Measurements from ENCODE around the gene GALNT7.
A peak's percentile ranks its signal among the peaks of the same experiment; 100 is the strongest.
"Not testable (repeated sequence)": the region's sequence is repeated elsewhere in the genome, so short reads cannot be mapped to it uniquely, and the experiment has no call there.

The GALNT7 gene, protein sequence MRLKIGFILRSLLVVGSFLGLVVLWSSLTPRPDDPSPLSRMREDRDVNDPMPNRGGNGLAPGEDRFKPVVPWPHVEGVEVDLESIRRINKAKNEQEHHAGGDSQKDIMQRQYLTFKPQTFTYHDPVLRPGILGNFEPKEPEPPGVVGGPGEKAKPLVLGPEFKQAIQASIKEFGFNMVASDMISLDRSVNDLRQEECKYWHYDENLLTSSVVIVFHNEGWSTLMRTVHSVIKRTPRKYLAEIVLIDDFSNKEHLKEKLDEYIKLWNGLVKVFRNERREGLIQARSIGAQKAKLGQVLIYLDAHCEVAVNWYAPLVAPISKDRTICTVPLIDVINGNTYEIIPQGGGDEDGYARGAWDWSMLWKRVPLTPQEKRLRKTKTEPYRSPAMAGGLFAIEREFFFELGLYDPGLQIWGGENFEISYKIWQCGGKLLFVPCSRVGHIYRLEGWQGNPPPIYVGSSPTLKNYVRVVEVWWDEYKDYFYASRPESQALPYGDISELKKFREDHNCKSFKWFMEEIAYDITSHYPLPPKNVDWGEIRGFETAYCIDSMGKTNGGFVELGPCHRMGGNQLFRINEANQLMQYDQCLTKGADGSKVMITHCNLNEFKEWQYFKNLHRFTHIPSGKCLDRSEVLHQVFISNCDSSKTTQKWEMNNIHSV

DNA sequence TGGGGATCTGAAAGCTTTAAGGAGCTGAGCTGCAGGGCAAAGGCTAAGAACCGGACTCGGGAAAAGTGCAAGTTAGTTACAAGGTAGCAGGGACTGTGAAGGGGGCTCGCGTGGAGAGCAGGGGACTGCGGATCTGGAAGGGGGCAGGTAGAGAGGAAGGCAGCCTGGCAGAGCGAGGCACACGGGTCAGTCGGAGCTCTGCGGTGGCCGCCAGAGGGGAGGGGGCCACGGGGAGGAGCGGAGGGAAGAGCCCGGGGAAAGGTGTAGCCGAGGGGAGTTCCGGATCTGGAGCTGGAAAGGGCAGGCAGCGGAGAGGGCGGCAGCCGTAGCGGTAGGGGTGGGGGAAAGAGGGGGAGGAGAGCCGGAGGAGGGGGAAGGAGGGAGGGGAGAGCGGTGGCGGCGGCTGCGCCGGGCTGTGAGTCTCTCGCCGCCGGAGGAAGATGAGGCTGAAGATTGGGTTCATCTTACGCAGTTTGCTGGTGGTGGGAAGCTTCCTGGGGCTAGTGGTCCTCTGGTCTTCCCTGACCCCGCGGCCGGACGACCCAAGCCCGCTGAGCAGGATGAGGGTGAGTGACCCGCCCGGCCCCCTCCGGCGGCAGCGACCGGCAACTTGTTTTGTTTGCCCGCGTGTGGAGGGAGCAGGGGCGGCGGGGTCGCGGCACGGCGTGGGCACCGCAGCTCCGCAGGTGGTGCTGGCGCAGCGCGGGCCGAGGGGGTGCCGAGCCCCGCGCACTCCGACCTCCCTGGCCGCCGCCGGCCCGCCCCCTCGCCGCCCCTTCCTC is at the start of gene GALNT7:
TSS of gene GALNT7 (plus strand) at position 416 of the 782 bp plus-strand sequence. CDS start at position 441, 25 bp downstream.
- DNase-seq (ENCODE audit: low spot score) = peak; percentile 73

DNA sequence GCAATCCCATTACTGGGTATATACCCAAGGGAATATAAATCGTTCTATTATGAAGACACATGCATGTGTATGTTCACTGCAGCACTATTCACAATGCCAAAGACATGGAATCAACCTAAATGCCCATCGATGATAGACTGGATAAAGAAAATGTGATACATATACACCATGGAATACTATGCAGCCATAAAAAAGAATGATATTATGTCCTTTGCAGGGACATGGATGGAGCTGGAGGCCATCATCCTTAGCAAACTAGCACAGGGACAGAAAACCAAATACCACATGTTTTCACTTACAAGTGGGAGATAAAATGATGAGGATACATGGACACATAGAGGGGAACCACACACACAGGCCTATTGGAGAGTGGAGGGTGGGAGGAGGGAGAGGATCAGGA is 49.8 kb upstream of the GALNT7 start:
- not testable (repeated sequence) for DNase-seq (ENCODE audit: low spot score)

DNA sequence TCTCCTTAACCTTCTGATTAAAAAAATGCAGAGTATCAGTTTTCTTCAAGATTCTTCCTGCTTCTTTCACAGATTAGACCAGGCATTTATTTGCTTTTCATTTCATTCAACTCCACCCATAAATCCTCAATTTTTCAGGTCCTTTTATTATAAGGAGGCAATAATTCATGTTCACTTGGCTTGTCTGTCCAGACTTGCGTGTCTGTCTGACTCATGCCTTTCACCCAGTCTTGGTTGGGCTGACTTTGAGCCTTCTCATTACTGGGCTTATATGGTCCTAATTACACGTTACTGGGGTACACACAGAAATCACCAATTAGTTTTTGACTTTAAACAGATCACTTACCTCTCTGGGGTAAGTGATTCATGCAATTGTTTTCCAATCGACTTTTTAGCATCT is 48.8 kb upstream of the GALNT7 start:
- no peak for DNase-seq (ENCODE audit: low spot score)

DNA sequence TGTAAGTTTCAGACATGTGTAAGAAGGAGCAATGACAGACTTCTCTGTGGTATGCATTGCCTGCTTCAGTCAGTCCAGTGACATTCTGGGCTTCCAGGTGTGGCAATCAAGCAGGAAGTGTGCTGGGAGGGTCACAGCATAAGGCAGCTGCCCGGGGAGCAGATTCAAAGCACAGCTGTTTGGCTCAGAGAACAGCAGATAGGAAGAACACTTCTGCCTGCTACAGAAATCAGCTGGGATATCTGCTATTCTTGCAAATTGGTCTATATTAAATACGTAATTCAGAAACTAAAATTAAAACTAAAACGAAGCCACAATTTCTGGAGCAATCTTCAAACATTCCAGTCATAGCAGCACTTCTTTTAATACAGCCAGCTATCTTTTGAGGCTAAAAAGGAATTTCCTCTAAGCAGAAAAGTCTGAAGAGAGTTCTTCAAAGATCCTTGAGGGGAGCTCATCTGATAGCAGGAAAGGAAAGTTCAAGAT is 47.5 kb upstream of the GALNT7 start:
- DNase-seq (ENCODE audit: low spot score) = peak; percentile 13

DNA sequence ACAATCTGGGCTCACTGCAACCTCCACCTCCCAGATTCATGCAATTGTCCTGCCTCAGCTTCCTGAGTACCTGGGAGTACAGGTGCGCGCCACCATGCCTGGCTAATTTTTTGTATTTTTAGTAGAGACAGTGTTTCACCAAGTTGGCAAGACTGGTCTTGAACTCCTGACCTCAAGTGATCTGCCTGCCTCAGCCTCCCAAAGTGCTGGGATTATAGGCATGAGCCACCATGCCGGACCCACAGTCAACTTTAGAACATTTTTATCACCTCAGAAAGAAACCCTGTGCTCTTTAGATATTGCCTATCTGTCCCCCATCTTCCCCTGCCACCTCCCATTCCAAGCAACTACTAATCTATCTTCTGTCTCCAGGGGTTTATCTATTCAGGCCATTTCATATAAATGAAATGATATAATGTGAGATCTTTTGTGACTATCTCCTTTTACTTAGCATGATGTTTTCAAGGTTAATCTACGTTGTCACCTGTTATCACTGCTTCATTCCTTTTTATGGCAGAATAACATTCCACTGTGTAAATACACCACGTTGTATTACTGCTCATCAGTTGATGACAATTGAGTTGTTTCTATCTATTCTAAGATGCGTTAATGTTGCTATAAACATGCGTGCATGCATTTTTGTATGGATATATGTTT is 44.3 kb upstream of the GALNT7 start:
- no peak for DNase-seq (ENCODE audit: low spot score)

DNA sequence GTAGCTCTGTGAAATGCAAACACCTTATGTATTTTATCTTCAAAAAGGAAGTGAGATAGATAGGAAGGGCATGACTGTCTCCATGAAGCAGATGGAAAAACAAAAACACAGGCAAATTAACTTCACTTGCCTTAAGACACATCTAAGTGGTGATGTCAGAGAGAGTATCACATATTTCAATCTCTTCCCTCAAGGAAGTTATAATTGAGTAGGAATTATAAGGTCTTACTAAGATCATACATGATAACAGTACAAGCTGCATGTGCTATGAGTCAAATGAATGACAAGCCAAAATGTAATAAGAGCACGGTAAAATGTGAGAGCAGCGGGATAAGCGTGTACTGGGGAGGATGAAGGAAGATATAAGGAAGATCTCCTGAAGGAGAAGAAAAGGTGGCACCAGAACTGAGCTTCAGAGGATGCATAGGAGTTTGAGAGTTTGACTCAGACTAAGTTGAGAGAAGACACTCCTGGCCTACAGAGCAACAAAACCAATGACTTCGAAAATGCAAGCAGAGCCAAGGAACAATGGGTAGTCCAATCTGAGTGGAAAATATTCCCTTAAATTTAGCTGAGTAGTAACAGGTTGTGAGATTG is 43.3 kb upstream of the GALNT7 start:
- no peak for DNase-seq (ENCODE audit: low spot score)

DNA sequence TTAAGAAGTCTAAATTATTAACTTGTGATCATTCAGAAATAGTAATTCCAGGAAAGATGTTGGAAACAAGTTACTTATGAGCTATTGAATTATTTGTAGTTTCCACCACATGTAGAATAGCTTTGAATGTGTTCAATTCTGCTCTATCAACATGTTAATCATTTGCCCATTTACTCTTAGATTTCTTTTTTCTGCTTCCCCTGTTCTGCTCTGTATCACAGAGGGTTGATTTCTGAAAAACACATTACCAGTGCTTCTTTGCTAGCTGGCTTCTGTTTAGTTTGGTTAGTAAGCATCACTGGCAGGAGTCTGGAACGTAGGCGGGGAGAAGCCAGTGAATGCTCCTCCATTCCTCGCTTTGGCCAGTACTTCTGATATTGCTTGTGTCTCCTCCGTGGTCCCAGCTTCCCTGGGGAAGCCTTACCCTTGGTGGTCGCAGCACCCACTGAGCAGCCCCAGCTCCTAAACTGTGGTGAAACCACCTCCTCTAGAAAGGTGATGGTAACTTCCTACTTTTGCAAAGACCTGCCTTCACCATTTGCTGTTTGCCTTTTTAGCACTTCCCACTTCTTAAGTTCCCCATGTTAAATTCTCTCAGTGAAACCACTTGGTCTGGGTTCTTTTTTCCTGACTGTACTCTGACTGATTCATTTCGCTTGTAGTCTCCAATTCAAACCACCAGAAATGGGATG is 40.3 kb upstream of the GALNT7 start:
- no peak for DNase-seq (ENCODE audit: low spot score)

DNA sequence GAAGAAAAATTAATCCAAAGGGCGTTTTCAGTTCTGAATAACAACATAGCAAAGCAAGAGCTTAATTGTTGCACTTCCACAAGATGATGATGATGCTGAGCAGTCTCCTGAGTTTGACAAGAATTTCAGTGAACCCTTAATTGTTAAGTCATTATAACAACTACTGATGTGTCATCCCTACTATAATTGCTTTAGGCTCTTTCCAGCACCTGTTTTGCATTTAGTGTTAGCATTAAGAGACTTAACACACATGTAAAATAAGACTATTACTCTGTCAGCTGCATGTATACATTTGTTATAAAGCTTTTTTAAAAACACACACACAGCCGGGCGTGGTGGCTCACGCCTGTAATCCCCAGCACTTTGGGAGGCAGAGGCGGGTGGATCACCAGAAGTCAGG is 37.9 kb upstream of the GALNT7 start:
- DNase-seq (ENCODE audit: low spot score) = no peak

DNA sequence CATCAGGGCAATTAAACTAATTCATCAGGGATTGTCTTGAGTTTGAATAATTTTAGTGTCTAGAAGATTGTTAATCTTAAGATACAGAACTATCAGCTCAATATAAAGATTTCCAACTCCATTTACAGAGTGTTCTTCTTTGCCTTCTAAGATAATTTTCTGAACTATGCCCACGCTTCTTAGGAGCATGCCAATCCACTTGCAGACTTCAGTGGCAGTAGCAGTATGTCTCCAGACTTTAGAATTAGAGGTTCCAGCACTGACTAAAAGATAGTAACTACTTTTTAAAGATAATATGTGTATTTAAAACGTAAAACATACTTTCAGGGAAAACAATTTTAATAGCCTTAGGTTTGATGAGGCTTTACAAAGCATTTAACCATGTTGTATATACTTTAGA is 34.2 kb upstream of the GALNT7 start:
- no peak for DNase-seq (ENCODE audit: low spot score)

DNA sequence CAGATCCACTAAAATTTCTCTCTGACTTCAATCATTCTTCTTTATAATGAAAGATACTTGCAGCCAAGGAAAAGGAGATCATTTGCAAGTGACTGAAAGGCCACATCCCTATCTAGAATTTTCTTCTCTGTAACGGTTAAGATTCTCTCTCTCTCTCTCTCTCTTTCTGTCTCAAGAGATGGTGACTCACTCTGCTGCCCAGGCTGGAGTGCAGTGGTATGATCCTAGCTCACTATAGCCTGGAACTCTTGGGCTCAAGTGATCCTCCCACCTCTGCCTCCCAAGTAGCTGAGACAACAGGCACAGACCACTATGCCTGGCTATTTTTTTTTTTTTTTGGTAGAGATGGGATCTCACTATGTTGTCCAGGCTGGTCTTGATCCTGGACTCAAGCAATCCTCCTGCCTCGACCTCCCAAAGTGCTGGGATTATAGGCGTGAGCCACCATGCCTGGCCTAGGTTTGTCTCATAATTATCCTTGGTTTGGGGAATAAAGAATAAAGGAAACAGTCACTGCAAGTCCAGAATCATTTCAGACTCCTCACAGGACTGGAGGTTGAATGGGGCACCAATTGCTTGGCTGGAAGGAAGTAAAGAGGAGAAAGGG is 33.3 kb upstream of the GALNT7 start:
- no peak for DNase-seq (ENCODE audit: low spot score)

DNA sequence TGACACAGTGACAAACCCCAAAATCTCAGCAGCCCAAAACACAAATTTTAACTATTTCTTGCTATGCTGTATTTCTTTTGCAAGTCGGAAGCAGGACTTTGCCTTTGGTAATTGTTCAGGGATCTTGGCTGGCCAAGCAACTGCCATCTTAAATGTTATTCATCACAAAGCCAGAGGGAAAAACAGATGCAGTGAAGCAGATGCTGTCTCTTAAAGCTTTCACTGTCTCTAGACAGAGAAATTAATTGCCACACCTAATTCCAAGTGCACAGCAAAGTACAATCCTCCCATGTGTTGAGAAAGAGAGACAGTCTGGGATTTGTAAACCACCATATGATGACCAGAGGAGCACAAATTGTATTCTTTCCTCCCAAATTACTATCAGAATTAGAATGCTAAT is 30.0 kb upstream of the GALNT7 start:
- DNase-seq (ENCODE audit: low spot score) = no peak

DNA sequence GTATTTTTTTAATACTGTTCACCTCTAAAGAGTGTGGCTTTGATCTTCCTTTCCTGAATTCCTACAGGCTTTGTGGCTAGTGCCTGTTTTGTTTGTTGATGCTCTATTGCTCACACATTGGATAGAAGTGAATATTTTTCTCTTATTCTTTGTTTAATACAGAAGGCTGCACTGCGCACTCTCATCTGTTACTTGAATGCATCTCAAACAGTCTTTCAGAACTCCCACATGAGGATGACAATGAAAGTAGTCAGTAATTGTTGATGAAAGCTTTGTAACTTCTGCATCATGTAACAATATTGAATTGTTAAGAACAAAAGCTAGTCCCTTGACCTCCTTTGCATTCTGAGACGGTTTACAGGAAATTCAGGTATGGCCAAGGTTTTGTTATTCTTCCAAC is 29.1 kb upstream of the GALNT7 start:
- DNase-seq (ENCODE audit: low spot score) = no peak

DNA sequence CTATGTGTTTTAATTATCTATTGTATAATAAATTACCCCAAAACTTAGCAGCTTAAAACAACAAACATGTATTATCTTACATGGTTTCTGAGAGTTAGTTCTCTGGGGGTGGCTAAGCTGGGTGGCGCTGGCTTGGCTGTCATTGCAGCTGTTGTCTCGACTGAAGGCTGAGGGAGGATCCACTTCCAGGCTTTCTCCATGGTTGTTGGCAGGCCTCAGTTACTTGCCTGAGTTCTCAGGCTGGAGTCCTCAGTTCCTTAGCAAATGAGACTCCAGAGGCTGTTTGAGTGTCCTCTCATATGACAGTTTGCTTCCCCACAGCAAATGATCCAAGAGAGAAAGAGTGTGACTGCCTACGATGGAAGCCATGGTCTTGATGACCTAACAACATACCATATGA is 23.5 kb upstream of the GALNT7 start:
- DNase-seq (ENCODE audit: low spot score) = no peak

DNA sequence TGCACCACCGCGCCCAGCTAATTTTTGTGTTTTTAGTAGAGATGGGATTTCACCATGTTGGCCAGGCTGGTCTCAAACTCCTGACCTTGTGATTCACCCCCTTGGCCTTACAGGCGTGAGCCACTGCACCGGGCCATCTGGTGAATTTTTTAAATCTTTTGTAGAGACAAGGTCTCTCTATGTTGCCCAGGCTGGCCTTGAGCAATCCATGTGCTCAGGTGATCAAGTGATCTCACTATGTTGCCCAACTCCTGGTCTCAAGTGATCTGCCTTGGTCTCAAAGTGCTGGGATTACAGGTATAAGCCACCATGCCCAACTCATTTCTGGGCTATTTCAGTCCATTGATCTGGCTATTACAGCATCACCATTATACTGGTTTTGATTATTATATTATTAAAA is 22.2 kb upstream of the GALNT7 start:
- no peak for DNase-seq (ENCODE audit: low spot score)

DNA sequence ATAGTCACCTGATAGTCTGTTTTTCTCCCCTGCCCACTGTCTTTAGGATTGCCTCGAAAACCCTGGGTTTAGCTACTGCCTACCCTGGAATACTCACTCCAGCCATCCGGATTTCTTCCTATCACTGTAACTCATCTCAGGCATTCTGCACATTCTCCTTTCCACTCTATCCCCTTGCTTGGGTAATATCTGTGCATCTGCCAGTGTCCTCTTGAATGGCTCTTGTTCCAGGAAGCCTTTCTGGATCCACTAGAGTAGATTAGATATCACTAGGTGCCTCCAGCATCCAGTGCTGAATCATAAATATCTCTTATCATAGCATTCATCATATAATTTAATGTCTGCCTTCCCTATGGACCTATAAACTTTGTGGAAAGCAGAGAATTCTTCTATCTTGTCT is 17.1 kb upstream of the GALNT7 start:
- DNase-seq (ENCODE audit: low spot score) = no peak

DNA sequence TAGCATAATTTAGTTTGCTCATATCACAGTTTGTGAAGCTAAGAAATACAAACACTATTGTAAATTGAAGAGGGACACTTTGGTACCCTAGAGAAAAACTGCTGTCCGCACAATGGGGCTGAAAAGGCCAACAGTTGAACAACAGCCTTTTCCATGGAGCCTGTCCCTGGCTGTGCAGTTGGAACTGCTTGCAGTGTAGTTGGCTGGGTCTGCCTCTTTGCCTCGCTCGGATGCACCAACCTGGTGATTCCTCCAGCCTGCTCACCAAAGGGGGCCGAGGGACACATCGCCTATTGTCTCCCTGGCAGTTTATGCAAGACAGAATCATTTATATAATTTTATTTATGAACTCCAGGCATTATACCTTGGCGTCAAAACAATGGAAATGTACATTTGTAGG is 16.5 kb upstream of the GALNT7 start:
- DNase-seq (ENCODE audit: low spot score) = no peak

DNA sequence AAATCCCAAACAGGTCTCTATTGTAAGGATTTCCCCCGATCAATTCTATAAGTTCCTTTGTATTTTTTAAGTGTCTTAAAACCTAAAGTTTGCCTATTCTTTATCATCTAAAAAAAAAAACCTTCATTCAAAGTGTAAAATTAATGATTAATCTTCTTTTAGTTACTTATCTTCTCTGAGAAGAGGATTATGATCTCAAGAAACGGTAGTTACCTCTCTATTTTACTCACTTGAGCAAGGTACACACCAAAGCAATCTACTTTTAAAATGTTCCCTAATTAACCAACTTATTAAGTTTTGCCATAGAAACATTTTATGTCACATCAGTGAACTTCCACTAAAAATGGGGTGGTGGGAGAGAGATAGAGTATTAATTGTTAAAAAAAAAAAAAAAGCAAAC is 15.2 kb upstream of the GALNT7 start:
- no peak for DNase-seq (ENCODE audit: low spot score)

DNA sequence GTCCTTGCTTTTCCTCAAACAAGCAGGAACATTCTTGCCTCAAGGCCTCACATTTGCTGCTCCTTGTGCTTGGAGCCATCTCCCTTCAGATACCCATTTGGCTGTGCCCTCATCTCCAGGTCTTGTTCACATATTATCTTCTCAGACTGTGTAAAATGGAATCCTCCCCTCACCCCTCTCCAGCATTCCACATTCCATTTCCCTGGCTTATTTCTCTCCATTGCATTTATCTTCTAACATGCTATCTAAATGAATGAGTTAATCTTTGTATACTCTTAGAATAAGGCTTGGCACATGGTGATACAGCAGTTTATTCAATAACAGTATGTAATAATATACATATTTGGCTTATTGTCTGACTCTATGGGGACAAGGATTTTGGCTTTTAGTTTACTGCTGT is 8.8 kb upstream of the GALNT7 start:
- DNase-seq (ENCODE audit: low spot score) = peak; percentile 16

DNA sequence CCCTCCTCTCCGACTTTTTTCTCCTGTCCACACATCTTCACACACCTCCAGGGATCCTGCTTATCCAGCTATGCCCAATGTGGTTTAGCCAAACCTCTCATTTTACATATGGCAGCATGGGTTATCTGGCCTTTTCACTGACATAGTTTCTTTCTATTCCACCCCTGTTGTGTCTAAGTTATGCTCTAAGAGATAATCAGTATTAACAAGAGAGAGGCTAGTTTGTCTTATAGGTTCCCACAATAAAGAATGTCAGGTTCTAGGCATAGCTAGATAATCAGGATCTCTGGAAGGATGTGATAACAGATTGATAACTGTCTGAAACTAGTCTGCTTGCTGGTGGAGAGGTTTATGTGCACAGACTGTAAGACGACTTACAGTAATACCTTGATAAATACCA is 7.7 kb upstream of the GALNT7 start:
- DNase-seq (ENCODE audit: low spot score) = no peak

DNA sequence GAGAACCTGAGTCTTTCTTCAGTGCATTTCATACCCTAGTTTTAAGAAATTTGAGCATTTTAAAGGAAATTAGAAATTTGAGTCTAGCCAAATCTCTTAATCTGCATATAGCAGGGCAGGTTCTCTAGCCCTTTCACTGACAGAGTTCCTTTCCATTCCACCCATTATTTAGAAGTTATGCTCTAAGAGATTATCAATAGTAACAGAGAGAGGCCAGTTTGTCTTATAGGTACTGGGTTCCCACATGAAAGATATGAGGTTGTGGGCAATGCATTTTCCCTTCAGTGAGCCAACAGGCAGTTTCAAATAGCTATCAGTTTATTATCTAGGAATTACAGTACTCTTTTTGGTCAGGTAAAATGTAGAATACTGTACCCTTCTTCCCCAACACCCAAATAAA is 7.3 kb upstream of the GALNT7 start:
- DNase-seq (ENCODE audit: low spot score) = no peak

DNA sequence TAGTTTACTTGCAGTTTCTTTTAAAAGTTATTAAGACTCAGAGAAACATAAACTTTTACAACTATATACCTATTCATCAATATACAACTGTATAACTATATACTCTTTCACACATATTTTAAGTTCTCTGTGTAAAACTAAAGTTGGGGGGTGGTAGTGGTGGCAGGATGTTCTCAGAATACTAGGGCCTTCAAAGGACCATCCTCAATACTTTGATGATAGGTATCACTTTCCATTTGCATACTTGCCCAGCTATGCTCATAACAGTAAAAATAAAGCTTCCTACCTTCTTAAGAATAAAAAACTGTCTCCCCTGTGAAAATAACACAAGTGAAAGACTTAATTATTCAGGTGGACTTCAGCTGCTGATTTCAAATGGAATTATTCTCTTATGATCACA is 2.9 kb upstream of the GALNT7 start:
- no peak for DNase-seq (ENCODE audit: low spot score)
